OCI-LY7 (cell line): ENCODE measurements around the gene TUBB8. TPM values are rescaled to one million over a fixed set of nuclear protein-coding genes. Genes with fewer than 3 reads are reported as not detected.
"Not testable (repeated sequence)": the region's sequence is repeated elsewhere in the genome, so short reads cannot be mapped to it uniquely, and the experiment has no call there.

Experiments used
- BruUV-seq: library from RNA; stranded (reverse); fragments of 400-500 nt; replicated peaks from 2 replicates; lab custom pipeline; 2021; lab: Mats Ljungman, UMichigan
- CTCF ChIA-PET: fragments of 300-600 bp; sonication (Branson Sonifier 250); formaldehyde crosslinking; loops from one replicate; lab custom pipeline; 2022; ENCODE audit warnings: antibody characterized with exemption; ENCODE audit not compliant: unreplicated experiment; lab: Charles Lee
- POLR2A ChIA-PET: fragments of 300-600 bp; sonication (Branson Sonifier 250); formaldehyde crosslinking; loops from one replicate; lab custom pipeline; 2022; ENCODE audit warnings: antibody characterized with exemption; lab: Charles Lee
- DNase-seq: peaks from one replicate; pipeline ENCODE4 v3.0.0-alpha.2; 2015; ENCODE audit warnings: low spot score
- H2AFZ ChIP-seq: fragments of 200-600 bp; sonication (generic), shearing (Covaris generic); 2 replicates; pipeline ENCODE4 v1.6.1; 2014; ENCODE audit warnings: mild to moderate bottlenecking, antibody characterized with exemption, low read length, moderate library complexity
- H3K27ac ChIP-seq: fragments of 200-600 bp; sonication (generic); 2 replicates; pipeline ENCODE4 v1.5.1; 2014; ENCODE audit warnings: mixed run types, low read depth, mild to moderate bottlenecking, moderate library complexity, low read length, inconsistent platforms; ENCODE audit not compliant: poor library complexity, severe bottlenecking
- H3K36me3 ChIP-seq: fragments of 200-600 bp; sonication (generic); 2 replicates; pipeline ENCODE4 v1.6.1; 2014; ENCODE audit warnings: mild to moderate bottlenecking, antibody characterized with exemption, low read length, moderate library complexity, mixed read lengths; ENCODE audit not compliant: insufficient read depth
- H3K4me1 ChIP-seq: fragments of 200-600 bp; sonication (generic); 2 replicates; pipeline ENCODE4 v1.5.1; 2014; ENCODE audit warnings: mild to moderate bottlenecking, low read length; ENCODE audit not compliant: insufficient read depth, poor library complexity, severe bottlenecking
- H3K4me2 ChIP-seq: fragments of 200-600 bp; sonication (generic); 2 replicates; pipeline ENCODE4 v1.6.1; 2014; ENCODE audit warnings: mild to moderate bottlenecking, low read length
- H3K4me3 ChIP-seq: fragments of 200-600 bp; sonication (generic); 2 replicates; pipeline ENCODE4 v1.5.1; 2014; ENCODE audit warnings: mild to moderate bottlenecking, low read depth, low read length; ENCODE audit not compliant: poor library complexity, severe bottlenecking
- H3K79me2 ChIP-seq: fragments of 200-600 bp; sonication (generic); 2 replicates; pipeline ENCODE4 v1.6.1; 2016; ENCODE audit warnings: low read depth, mild to moderate bottlenecking, low read length, moderate library complexity, mixed read lengths; ENCODE audit not compliant: insufficient read depth
- H3K9me2 ChIP-seq: fragments of 200-600 bp; sonication (generic); 2 replicates; pipeline ENCODE4 v1.6.1; 2016; ENCODE audit warnings: mild to moderate bottlenecking, low read length, mixed read lengths; ENCODE audit not compliant: insufficient read depth
- H3K9me3 ChIP-seq: fragments of 200-600 bp; sonication (generic); 2 replicates; pipeline ENCODE4 v1.6.1; 2014; ENCODE audit warnings: mild to moderate bottlenecking, mixed run types, low read length, mixed read lengths
- H4K20me1 ChIP-seq: fragments of 200-600 bp; sonication (generic); 2 replicates; pipeline ENCODE4 v1.6.1; 2014; ENCODE audit warnings: mild to moderate bottlenecking, antibody characterized with exemption, low read length, moderate library complexity, mixed read lengths; ENCODE audit not compliant: insufficient read depth
- intact Hi-C: fragments of 100-400 bp; cut with micrococcal nuclease; formaldehyde crosslinking; loops from one replicate; pipeline ENCODE4 v1.10.0; 2022; ENCODE audit not compliant: unreplicated experiment
- total RNA-seq, 2 experiments: library from RNA; depleted of rRNA in 1 of 2; stranded (reverse); fragments of >200 nt in 1 of 2; shearing (Covaris generic) in 1 of 2; gene quantifications; 2 replicates each; pipeline ENCODE4 v1.2.3, GENCODE V29; 2014 to 2022

The TUBB8 gene
- total RNA-seq, 2 experiments from 2014 or later = not detected

DNA sequence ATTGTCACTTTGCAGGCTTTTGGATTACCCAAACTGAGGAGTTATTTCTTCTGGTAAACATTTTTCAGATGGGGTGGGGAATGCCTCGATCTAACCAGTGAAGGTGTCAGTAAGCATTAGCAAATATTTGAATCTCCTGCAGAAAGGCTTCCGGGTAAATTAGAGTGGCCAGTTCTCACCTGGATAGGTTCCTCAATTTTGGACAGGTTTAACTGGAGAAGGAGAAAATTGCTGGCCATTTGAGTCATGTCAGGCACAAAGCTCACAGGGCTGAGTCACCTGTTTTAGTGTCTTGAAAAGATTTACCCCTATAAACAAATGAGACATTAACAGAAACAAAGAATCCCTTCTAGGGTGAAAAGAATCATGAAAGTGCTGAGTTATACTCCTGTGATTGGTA lies 830 bp upstream of the TUBB8 start:
- BruUV-seq, DNase-seq, H3K9me2 ChIP-seq, H4K20me1 ChIP-seq, H3K4me3 ChIP-seq, H3K36me3 ChIP-seq, H3K9me3 ChIP-seq, H3K4me1 ChIP-seq, H3K27ac ChIP-seq, intact Hi-C loops, H3K79me2 ChIP-seq, CTCF ChIA-PET, POLR2A ChIA-PET, H2AFZ ChIP-seq, H3K4me2 ChIP-seq: not testable (repeated sequence)

DNA sequence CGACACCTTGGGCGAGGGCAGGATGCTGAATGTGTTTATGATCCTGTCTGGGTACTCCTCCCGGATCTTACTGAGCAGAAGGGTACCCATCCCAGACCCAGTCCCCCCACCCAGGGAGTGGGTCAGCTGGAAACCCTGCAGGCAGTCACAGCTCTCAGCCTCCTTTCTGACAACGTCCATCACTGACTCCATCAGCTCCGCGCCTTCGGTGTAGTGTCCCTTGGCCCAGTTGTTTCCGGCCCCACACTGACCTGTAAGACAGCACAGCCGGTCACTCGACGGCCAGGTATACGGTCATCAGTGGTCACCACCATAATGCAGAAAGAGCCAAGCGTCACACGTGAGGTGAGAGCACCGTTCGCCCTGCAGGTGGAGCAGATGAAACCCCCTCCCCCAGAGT lies 1.2 kb downstream of the TUBB8 start:
- H3K27ac ChIP-seq, H3K4me1 ChIP-seq, H3K4me2 ChIP-seq, CTCF ChIA-PET, H3K4me3 ChIP-seq, H2AFZ ChIP-seq, H3K9me3 ChIP-seq, BruUV-seq, H3K79me2 ChIP-seq, DNase-seq, intact Hi-C loops, H4K20me1 ChIP-seq, H3K9me2 ChIP-seq, POLR2A ChIA-PET, H3K36me3 ChIP-seq: not testable (repeated sequence)

DNA sequence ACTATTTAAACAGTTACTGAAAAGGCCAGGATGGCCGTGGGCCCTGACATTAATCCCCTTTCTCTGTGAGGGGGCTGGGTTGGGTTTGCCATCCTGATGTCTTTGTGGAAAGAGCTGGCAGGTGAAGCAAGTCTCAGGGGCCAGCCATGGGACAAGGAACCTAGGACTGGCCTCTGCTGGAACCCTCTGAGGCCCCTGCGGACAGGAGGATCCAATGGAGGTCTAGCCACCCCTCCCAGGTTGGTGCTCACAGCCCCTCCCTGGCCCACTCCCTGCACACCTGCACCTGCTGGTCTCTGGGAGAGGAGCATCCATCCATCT lies 35.8 kb downstream of the TUBB8 start:
- DNase-seq, H2AFZ ChIP-seq, CTCF ChIA-PET, H3K4me1 ChIP-seq, H3K36me3 ChIP-seq, H3K4me2 ChIP-seq, H3K27ac ChIP-seq, H4K20me1 ChIP-seq, H3K9me3 ChIP-seq, H3K9me2 ChIP-seq, H3K4me3 ChIP-seq, POLR2A ChIA-PET, BruUV-seq, intact Hi-C loops, H3K79me2 ChIP-seq: not testable (repeated sequence)

DNA sequence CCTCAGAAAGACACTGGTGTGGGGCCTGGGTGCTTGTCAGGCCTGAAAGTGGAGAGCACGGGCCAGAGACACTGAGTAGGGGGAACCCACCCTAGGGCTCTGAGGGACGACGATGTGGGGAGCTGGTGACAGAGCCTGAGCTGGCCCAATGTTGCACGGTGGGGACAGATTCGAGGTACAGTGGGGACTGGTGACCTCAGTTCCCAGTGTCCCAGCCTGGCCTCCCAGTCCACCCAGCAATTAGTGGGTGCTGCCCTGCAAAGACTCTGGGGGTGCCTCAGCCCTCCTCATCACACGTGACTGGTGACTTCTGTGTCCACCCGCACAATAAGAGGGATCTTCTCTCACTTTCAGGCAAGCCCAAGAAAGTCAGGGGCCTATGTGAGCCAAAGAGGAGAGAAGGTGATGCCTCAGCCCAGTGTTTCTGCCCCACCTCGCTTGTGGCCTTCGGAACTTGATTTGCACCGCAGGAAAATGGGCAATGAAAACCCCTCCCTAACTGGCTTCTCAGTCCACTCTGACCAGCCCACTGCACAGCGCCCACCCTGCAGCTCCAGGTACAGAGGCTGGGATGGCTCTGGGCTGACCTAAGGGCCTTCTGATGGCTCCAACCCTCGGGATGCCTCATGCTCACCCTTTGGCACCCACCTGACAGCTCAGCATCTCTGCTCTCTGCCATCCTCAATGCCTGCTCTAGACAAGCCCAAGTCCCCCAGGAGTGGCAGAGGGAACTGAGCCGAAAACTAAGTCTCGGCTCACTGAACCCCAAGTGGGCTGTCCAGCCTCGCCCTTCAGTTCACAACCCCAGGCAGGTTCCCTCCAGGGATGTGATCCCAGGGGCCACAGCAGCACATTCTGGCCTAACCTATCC lies 36.4 kb downstream of the TUBB8 start:
- POLR2A ChIA-PET, BruUV-seq, CTCF ChIA-PET: not testable (repeated sequence)

DNA sequence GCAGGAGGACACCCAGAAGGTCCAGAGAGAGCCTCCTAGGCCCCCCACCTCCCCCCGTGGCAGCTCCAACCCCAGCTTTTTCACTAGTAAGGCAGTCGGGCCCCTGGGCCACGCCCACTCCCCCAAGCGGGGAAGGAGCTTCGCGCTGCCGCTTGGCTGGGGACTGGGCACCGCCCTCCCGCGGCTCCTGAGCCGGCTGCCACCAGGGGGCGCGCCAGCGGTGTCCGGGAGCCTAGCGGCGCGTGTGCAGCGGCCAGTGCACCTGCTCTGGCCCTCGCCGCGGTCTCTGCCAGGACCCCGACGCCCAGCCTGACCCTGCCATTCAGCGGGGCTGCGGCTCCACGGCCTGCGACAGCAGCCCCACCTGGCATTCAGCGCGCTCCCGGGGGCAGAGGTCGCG lies 37.8 kb downstream of the TUBB8 start:
- DNase-seq, intact Hi-C loops, H3K36me3 ChIP-seq, H3K9me3 ChIP-seq, BruUV-seq, H4K20me1 ChIP-seq, H3K4me1 ChIP-seq, H2AFZ ChIP-seq, H3K4me3 ChIP-seq, H3K27ac ChIP-seq, H3K9me2 ChIP-seq, H3K4me2 ChIP-seq, H3K79me2 ChIP-seq, POLR2A ChIA-PET, CTCF ChIA-PET: not testable (repeated sequence)

More for the DNA sequence above, 36.4 kb downstream of the TUBB8 start:
- H3K4me1 ChIP-seq, H3K36me3 ChIP-seq, H3K79me2 ChIP-seq, H3K9me2 ChIP-seq, H3K27ac ChIP-seq, intact Hi-C loops, H3K4me3 ChIP-seq, H4K20me1 ChIP-seq, DNase-seq, H2AFZ ChIP-seq, H3K9me3 ChIP-seq, H3K4me2 ChIP-seq: not testable (repeated sequence)

DNA sequence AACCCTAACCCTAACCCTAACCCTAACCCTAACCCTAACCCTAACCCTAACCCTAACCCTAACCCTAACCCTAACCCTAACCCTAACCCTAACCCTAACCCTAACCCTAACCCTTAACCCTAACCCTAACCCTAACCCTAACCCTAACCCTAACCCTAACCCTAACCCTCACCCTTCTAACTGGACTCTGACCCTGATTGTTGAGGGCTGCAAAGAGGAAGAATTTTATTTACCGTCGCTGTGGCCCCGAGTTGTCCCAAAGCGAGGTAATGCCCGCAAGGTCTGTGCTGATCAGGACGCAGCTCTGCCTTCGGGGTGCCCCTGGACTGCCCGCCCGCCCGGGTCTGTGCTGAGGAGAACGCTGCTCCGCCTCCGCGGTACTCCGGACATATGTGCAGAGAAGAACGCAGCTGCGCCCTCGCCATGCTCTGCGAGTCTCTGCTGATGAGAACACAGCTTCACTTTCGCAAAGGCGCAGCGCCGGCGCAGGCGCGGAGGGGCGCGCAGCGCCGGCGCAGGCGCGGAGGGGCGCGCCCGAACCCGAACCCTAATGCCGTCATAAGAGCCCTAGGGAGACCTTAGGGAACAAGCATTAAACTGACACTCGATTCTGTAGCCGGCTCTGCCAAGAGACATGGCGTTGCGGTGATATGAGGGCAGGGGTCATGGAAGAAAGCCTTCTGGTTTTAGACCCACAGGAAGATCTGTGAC lies 38.7 kb downstream of the TUBB8 start:
- H3K79me2 ChIP-seq, H3K4me1 ChIP-seq, BruUV-seq, CTCF ChIA-PET, H3K9me3 ChIP-seq, H4K20me1 ChIP-seq, H3K36me3 ChIP-seq, H3K4me3 ChIP-seq, H3K9me2 ChIP-seq, H2AFZ ChIP-seq, DNase-seq, intact Hi-C loops, H3K4me2 ChIP-seq, POLR2A ChIA-PET, H3K27ac ChIP-seq: not testable (repeated sequence)
